Measurements from ENCODE around the gene PTMS.

PTMS gene

DNA sequence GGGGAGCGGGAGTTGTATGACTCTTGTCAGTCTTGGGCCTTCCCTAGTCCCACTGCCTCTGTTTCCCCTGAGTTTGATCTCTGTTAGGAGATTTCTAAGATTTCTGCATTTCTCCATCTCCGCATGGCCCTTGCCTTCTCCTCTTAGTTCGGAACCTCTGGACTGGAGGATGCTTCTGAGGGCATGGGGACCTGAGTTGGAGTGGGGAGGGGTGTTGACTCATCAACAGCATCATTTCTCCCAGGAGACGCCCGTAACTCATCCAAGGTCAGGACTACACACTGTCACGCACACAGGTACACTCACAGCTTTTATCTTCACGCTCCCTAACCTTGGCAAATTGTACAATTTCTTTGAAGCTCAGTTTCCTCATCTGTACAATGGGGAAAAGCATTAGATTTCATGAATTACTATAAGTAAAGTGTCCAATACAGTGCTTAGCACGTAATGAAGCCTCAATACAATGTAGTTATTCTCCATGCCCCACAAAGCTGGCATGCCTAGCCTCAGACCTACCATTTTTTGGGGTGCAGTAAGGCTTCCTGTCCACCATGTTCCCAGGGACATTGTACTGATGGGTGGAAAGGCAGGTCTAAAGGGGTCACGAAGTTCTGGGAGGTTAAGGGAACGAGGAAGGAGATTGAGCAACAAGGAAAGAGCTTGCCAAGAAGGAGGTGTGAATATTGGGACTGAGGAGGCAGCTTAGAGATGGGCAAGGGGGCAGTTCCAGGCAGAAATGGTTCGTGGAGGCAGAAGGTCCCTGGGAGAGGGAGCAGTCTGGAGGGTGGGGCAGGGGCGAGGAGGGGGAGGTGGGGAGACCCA lies 5.6 kb downstream of the PTMS start:
- no peak for DNase-seq (ENCODE audit: low read depth)

DNA sequence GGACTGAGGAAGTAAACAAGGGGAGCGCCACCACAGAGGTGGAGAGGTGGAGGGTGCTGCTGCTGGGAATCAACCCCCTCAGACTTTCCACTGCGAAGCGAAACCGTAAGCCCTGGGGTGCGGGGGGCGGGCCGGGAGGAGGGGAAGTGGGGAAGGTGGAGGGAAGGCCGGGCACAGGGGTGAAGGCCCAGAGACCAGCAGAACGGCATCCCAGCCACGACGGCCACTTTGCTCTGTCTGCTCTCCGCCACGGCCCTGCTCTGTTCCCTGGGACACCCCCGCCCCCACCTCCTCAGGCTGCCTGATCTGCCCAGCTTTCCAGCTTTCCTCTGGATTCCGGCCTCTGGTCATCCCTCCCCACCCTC lies 6.2 kb downstream of the PTMS start, which contains the start of gene LAG3:
Gene LAG3 (plus strand): TSS at position 190 of the 365 bp plus-strand sequence. CDS start 333 bp downstream, outside the sequence.
- DNase-seq (ENCODE audit: low read depth), result no peak

DNA sequence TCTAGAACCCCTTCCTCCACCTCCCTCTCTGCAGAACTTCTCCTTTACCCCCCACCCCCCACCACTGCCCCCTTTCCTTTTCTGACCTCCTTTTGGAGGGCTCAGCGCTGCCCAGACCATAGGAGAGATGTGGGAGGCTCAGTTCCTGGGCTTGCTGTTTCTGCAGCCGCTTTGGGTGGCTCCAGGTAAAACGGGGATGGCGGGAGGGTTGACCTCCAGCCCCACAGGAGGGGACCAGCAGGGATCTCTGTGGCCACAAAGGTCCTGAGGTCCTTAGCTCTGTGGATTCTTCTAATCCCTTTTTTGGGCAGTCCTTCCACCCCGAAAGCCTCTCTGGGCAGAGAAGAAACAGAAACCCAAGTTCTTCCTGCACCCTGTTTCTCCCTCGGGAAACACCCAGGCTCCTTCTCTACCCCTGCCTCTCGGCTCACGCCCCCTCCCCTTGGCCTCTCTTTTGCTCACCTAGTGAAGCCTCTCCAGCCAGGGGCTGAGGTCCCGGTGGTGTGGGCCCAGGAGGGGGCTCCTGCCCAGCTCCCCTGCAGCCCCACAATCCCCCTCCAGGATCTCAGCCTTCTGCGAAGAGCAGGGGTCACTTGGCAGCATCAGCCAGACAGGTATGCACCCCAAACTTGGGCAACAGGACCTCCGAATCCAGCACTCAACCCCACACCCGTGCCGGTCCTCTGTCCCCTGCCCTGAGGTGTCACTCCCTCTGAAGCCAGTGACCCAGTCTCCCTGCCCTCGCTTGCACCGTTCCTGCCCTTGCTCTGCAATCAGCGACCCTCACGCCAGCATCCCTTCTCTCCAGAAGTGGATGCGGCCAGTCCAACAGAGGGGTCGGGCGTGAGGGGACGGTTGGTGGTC lies 6.8 kb downstream of the PTMS start:
- no peak for DNase-seq (ENCODE audit: low read depth)

- DNase-seq (ENCODE audit: low read depth), result no peak
These were observed 7.6 kb downstream of the PTMS start for GRCh38 chr12:6773590-6774351.

DNA sequence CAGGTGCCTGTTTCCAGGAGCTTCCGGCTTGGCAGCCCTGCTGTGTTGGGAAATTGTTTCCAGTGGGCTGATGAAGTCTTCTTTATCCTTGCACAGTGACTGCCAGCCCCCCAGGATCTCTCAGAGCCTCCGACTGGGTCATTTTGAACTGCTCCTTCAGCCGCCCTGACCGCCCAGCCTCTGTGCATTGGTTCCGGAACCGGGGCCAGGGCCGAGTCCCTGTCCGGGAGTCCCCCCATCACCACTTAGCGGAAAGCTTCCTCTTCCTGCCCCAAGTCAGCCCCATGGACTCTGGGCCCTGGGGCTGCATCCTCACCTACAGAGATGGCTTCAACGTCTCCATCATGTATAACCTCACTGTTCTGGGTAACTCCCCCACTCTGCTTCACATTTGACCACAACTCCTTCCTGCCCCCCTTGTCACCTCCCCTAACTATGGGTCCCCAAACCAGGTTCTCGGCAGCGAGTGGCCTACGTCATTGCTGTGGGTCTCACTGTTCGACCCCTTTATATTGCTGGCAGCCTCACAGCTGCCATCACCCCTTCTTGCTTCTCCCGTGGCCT lies 8.4 kb downstream of the PTMS start:
- DNase-seq (ENCODE audit: low read depth), result no peak

GRCh38 chr12:6775185-6776174 lies 9.3 kb downstream of the PTMS start:
- DNase-seq (ENCODE audit: low read depth), result no peak

DNA sequence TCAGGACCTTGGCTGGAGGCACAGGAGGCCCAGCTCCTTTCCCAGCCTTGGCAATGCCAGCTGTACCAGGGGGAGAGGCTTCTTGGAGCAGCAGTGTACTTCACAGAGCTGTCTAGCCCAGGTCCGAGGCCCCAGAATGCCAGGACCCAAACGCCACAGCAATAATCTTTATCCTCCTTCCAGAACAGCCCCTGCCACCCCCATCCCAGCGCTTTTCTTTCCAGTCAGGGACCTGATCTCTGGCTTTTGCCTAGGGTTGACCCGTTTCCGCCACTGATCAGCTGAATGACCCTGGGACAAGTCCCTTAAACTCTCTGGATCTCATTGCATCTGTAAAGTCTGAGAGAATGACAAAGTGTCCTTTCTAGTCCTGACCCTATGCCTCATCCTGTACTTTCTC lies 11.2 kb downstream of the PTMS start:
- DNase-seq (ENCODE audit: low read depth), result no peak

DNA sequence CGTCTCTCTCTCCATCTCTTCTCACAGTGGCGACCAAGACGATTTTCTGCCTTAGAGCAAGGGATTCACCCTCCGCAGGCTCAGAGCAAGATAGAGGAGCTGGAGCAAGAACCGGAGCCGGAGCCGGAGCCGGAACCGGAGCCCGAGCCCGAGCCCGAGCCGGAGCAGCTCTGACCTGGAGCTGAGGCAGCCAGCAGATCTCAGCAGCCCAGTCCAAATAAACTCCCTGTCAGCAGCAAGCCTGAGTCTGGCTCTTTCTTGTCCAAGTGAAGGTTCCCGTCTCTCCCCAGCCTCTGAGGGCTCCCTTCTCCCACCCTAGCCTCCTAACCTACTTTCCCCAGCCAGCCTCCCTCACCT lies 12.0 kb downstream of the PTMS start:
- DNase-seq (ENCODE audit: low read depth), result no peak

- peak; percentile 72 for DNase-seq (ENCODE audit: low read depth)
These were observed 12.7 kb downstream of the PTMS start for GRCh38 chr12:6778574-6779550.

DNA sequence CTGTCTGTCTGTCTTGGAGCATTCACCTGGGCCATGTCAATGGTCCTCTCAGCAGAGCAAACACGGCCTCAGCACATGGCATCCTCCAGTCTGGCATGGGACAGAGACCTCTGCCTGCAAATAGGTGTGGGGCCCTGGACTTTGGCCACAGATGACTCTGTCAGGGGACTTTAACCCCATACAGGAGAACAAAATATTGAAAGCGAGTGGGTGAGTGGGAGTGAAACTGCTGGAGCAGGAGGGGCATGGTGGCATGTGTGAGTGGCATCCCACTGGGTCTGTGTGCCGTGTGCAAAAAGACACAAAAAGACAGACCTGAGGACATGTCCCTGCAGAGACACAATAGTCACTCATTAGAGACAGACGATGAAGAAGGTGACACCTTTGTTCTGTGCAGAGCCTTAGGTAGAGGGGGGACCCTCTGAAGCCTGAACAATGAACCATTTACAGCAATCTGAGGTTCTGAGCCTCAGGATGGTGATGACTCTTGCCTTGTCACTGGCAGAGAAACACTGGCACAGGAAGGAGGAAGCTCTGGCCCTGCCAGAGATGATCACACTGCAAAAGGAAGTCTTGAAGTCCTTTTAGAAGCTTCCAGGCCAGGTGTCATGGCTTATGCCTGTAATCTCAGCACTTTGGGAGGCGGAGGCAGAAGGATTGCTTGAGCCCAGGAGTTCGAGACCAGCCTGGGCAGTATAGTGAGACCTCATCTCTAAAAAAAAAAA lies 13.7 kb downstream of the PTMS start:
- no peak for DNase-seq (ENCODE audit: low read depth)

DNA sequence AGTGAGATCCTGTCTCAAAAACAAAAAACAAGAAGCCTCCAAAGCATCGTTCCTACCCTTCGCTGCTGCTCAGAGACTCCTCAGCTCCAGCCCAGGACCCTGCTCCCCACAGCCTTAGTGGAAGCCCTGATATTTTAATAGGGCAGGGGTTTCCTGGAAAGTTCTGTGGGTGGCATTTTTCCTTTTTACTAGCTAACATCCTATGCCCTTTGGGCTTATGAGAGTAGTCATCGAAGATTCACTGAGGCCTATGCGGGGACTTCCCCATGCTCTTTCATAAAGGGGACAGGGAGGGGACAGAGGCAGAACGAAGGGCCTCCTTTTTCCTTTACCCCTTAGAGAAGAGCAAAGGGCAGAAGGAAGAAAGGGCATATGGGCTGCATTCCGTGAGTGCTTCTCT lies 14.4 kb downstream of the PTMS start:
- DNase-seq (ENCODE audit: low read depth), result no peak

DNA sequence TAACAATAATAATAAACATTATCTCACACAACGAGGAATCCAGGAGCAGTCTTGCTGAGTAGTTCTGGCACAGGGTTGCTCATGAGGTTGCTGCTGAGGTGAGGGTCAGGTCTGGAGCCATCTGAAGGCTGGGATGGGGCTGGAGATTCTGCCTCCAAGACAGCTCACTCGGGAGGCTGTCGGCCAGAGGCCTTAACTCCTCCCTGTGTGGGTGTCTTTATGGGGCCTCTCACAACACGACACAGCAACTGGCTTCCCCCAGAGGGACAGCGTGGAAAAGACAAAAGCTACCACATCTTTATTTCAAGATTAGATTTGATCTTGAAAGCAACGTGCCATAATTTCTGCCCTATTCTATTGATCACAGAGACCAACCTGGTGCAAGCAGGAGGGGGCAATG lies 16.0 kb downstream of the PTMS start:
- DNase-seq (ENCODE audit: low read depth), result no peak

GRCh38 chr12:6782850-6783566 lies 16.8 kb downstream of the PTMS start:
- DNase-seq (ENCODE audit: low read depth), result no peak

DNA sequence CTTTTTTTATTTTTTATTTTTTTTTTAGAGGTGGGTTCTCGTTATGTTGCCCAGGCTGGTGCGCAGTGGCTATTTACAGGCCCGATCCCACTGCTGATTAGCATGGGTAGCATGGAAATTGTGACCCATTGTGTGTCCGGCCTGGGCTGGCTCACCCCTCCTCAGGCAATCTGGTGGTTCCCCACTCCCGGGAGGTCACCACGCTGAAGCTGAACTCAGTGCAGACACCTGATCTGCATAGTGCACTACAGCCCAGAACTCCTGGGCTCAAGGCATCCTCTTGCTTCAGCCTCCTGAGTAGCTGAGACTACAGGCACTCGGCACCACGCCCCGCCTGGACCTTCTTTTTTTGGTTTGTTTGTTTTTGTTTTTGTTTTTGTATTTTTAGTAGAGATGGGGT lies 17.7 kb downstream of the PTMS start:
- no peak for DNase-seq (ENCODE audit: low read depth)

DNA sequence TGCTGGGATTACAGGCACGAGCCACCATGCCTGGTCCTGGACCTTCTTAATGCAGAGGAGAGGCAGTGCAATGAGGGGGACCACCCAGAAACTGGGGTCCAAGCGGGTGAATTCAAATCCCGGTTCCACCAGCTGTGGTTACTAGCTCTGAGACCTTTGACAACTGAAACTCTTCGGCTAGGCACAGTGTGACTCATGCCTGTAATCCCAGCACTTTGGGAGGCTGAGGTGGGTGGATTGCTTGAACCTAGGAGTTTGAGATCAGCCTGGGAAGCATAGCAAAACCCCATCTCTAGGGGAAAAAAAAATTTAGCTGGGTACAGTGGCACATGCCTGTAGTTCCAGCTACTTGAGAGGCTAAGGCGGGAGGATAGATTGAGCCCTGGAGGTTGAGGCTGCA lies 18.1 kb downstream of the PTMS start:
- no peak for DNase-seq (ENCODE audit: low read depth)

DNA sequence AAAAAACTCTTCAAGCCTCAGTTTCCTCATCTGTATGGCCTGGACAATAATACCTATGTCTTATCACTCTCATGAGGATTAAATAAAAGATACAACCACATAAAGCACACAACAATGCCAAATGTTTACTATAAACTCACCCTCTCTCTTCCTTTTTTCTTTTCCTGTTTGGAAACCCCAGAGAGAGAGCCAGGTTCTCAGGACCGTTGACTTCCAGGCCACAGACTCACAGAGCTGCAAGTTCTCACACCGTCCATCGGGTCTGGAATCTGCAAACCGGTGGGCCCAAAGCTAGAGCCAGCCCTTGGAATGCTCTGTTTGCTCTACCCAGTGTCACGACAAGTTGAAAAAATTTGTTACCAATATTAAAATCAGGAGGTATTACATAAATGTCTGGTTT lies 18.6 kb downstream of the PTMS start:
- no peak for DNase-seq (ENCODE audit: low read depth)

DNA sequence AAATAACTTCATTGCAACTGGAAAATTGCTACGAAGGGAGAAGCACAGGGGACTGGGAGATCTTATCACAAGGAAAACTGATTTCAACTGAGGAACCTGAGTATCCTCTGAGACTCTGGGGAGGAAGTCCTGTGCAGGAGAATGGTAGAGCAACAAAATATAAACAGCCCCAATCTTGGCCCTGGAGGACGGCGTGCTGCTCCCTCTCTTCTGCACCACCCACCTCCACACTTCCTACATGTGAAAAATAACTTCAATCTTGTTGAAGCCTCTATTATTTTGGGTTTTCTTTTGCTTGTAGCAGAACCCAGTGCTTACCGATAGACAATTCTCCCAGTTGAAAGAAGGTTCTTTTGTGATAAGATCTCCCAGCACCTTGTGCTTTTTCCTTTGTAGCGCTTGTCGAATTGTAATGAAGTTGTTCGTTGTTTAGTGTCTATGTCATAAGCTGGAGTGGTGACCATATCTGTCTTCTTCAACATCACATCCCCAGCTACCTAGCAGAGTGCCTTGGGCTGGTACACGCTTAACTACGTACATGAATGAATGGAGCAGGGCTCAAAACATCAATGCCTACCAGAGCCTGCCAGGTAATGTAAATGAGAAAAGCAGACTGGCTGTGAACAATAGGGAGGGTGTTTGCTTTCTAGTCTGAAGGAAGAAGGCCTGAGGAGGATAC lies 20.4 kb downstream of the PTMS start:
- DNase-seq (ENCODE audit: low read depth), result no peak

GRCh38 chr12:6787309-6787708 lies 21.1 kb downstream of the PTMS start:
- no peak for DNase-seq (ENCODE audit: low read depth)

All from HS-5 (cell line).